NT2/D1 (cell line): ENCODE data around the gene EIF4G1.
A peak's percentile ranks its signal among the peaks of the same experiment; 100 is the strongest.

Experiments used
- DNase-seq: peaks from one replicate; pipeline ENCODE4 v3.0.0-alpha.2; 2011; ENCODE audit warnings: low read depth, low spot score
- H3K27me3 ChIP-seq: 2 replicates; pipeline ENCODE4 v1.6.0; 2011; ENCODE audit warnings: mild to moderate bottlenecking; ENCODE audit not compliant: insufficient read length, insufficient read depth
- H3K36me3 ChIP-seq: 2 replicates; pipeline ENCODE4 v1.6.1; 2011; ENCODE audit warnings: mild to moderate bottlenecking, low read length, mixed read lengths; ENCODE audit not compliant: insufficient read depth, insufficient read length
- H3K4me1 ChIP-seq: 2 replicates; pipeline ENCODE4 v1.5.1; 2011; ENCODE audit not compliant: insufficient read depth, insufficient read length
- H3K4me3 ChIP-seq: 2 replicates; pipeline ENCODE4 v1.5.1; 2011; ENCODE audit warnings: low read depth; ENCODE audit not compliant: insufficient read length
- H3K9ac ChIP-seq: 2 replicates; pipeline ENCODE4 v1.6.0; 2011; ENCODE audit warnings: low read depth; ENCODE audit not compliant: insufficient read length
- H3K9me3 ChIP-seq: 2 replicates; pipeline ENCODE4 v1.5.1; 2011; ENCODE audit warnings: mild to moderate bottlenecking, low read length; ENCODE audit not compliant: insufficient read depth
- SUZ12 ChIP-seq: IDR thresholded peaks from 2 replicates; pipeline ENCODE4 v1.6.1; 2011; ENCODE audit not compliant: insufficient read length, insufficient read depth; ENCODE audit errors: extremely low read depth
- YY1 ChIP-seq: IDR thresholded peaks from 2 replicates; pipeline ENCODE4 v1.6.1; 2011; ENCODE audit not compliant: insufficient read length, insufficient read depth
- ZNF274 ChIP-seq: IDR thresholded peaks from 2 replicates; pipeline ENCODE4 v1.6.1; 2011; ENCODE audit warnings: mild to moderate bottlenecking, low read depth, low read length

The EIF4G1 gene

DNA sequence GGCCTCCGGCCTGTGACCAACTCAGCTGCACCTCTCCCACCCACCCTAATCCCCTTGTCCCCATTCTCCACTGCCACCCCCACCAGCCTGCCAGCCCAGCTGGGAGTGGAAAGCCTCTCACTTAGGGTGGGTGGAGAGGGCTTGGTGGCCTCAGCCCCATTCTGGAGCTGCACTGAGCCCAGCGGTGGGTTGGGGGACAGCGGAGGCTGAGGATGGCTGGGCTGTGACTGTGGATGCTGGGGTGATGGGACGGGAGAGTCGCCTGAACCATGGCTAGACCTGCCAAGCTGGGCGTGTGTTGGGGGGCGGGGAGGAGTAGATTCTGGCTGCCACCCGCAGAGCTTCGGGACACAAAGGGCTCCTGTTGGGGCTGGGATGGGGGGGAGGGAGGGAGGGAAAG, 45.2 kb downstream of the EIF4G1 start:
- H3K4me3 ChIP-seq = no peak overlapping the region
- no peak for DNase-seq
- H3K4me1 ChIP-seq = peaks cover 22% of the 10 kb centered on the region
- H3K9ac ChIP-seq = peak overlapping the region; percentile 43
- H3K27me3 ChIP-seq = no peaks in the 10 kb centered on the region
- no peaks in the 10 kb centered on the region for H3K9me3 ChIP-seq
- H3K36me3 ChIP-seq = peaks cover 54% of the 10 kb centered on the region
- TF ChIP-seq YY1 (no peak), SUZ12 (no peak), ZNF274 (no peak)

- no peaks in the 10 kb centered on the region for H3K27me3 ChIP-seq
- peak overlapping the region; percentile 92 for H3K9ac ChIP-seq
- H3K9me3 ChIP-seq = no peaks in the 10 kb centered on the region
- TF ChIP-seq ZNF274 (no peak), SUZ12 (no peak), YY1 (no peak)
- peak overlapping the region; percentile 94 for H3K4me3 ChIP-seq
- DNase-seq = no peak
- H3K36me3 ChIP-seq = peaks cover 54% of the 10 kb centered on the region
- peaks cover 17% of the 10 kb centered on the region for H3K4me1 ChIP-seq
Measured at GRCh38 chr3:184360070-184360928, 45.9 kb downstream of the EIF4G1 start.

DNA sequence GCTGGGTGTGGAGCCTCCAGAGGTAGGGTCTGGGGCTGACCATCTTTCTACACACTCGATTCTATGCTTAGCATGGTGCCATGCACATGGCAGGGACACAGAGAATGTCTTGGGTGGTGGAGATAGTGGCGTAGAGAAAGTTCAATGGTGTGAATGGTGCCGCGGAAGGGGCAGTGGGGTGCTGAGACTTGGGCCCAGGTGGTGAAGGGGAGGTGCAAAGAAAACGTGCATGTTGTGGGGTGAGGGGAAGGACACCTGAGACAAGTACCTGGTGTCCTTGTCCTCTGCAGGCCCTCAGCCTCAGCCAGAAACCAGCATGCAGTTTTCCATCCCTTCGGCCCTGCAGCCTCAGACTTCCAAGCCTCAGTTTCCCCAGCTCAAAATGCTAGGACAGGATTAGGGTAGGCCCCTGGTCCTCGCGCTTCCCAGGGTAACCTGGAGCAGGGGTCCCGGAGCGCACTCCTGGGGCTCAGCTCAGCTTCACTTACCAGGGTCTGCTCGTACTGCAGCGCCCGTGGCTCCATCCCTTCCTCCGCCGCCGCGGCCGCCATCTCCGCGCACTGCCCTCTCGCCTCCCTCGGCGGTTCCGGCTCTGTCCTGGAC, 46.6 kb downstream of the EIF4G1 start:
- peak overlapping the region; percentile 94 for H3K4me3 ChIP-seq
- peak overlapping the region; percentile 92 for H3K9ac ChIP-seq
- peaks cover 52% of the 10 kb centered on the region for H3K36me3 ChIP-seq
- H3K27me3 ChIP-seq = no peaks in the 10 kb centered on the region
- peaks cover 17% of the 10 kb centered on the region for H3K4me1 ChIP-seq
- no peak for DNase-seq
- H3K9me3 ChIP-seq = no peaks in the 10 kb centered on the region
- TF ChIP-seq ZNF274 = no peak
- TF ChIP-seq YY1 = no peak
- no peak for TF ChIP-seq SUZ12

- H3K4me1 ChIP-seq = peaks cover 17% of the 10 kb centered on the region
- TF ChIP-seq YY1 (no peak), SUZ12 (no peak), ZNF274 (no peak)
- H3K36me3 ChIP-seq = peaks cover 54% of the 10 kb centered on the region
- no peaks in the 10 kb centered on the region for H3K27me3 ChIP-seq
- no peaks in the 10 kb centered on the region for H3K9me3 ChIP-seq
- H3K4me3 ChIP-seq = peak within 1 kb of the TSS; percentile 94
- DNase-seq = peak; percentile 59
- peak within 1 kb of the TSS; percentile 92 for H3K9ac ChIP-seq
Measured at GRCh38 chr3:184361532-184361931, 47.1 kb downstream of the EIF4G1 start, which contains the start of the genes CLCN2 and POLR2H. Gene CLCN2, minus strand, starts transcription at chr3:184361605. Its CDS starts 126 bp downstream, at chr3:184361479. Gene POLR2H, plus strand, starts transcription at chr3:184361710. Its CDS starts 1,783 bp downstream, at chr3:184363493.

GRCh38 chr3:184361932-184362667, 47.7 kb downstream of the EIF4G1 start:
- no peaks in the 10 kb centered on the region for H3K27me3 ChIP-seq
- H3K9ac ChIP-seq = peak overlapping the region; percentile 92
- peaks cover 55% of the 10 kb centered on the region for H3K36me3 ChIP-seq
- peak overlapping the region; percentile 94 for H3K4me3 ChIP-seq
- no peak for TF ChIP-seq SUZ12
- no peak for TF ChIP-seq YY1
- TF ChIP-seq ZNF274 = no peak
- DNase-seq = peak; percentile 20
- H3K4me1 ChIP-seq = peaks cover 17% of the 10 kb centered on the region
- no peaks in the 10 kb centered on the region for H3K9me3 ChIP-seq

DNA sequence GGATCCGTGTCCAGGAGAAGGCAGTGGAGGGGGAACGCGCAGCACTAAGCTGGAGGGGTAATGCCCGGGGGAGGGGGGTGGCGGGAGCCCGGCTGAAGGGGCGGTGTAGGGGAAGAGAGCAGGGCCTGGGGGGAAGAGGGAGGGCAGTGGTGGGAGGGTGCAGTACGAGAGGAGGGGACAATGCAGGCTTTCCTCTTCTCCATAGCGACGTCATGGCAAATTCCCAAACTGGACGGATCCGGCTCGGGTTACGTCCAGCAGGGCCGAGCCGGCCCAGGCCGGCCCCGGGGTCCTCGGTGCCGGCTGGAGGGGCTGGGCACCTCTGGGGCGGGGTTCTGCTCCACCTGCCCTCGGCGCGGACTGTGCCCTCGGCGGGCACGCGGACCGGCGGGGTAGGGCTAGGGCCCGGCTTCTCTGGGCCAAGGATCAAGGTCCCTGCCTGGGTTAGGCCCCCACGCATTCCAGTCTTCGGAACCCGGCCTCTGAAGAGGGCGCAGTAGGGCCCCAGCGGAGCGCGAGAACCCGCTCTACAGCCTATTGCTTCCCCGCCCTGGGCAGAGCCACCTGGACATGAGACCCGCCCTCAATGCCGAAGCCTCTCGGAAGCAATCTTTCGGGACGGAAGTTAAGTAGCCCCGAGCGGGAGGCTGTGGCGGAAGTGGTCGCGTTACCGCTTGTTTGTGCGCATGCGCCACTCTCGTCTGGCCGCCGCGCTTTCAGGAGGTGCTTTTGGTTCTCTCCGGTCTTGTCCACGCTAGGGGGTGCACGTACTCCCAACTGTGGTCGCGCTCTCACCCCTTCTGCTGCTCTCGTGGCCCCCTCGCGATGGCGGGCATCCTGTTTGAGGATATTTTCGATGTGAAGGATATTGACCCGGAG, 48.5 kb downstream of the EIF4G1 start:
- Histone ChIP-seq H3K9me3 (no peaks in the 10 kb centered on the region), H3K36me3 (peaks cover 52% of the 10 kb centered on the region), H3K4me1 (peaks cover 15% of the 10 kb centered on the region), H3K9ac (peak overlapping the region; percentile 92), H3K4me3 (peak overlapping the region; percentile 94), H3K27me3 (no peaks in the 10 kb centered on the region)
- peak; percentile 96 for DNase-seq
- TF ChIP-seq YY1 (peak; percentile 11), ZNF274 (no peak)
